ENCODE data around the gene ATF6B. TPM values are rescaled to one million over a fixed set of nuclear protein-coding genes. Genes with fewer than 3 reads are reported as not detected.

ATF6B gene
- total and polyA plus RNA-seq, 2 of the 13 experiments (the other 11 are each of a cell fraction or from before 2014, with no cell fraction given) = 18.1 to 44.0 TPM

- Histone ChIP-seq H3K4me3 (replicated peaks in 1 of 3; ENCODE audit: insufficient read depth in 1 of 3, low read depth in 2 of 3, low read length in 3 of 3) (no peak overlapping the region), H3K27ac (ENCODE audit: extremely low read length, insufficient read depth, low read length) (no peak overlapping the region), H3K4me1 (ENCODE audit: insufficient read depth, low read length) (peaks cover 52% of the 10 kb centered on the region), H3K79me2 (ENCODE audit: insufficient read depth, low read length) (no peaks in the 10 kb centered on the region), H3K27me3 (ENCODE audit: control insufficient read depth in 1 of 2, insufficient read depth in 2 of 2, low read length in 2 of 2) (peaks cover 6 to 59% of the 10 kb centered on the region in 2 experiments), H3K36me3 (replicated peaks in 1 of 2; ENCODE audit: control insufficient read depth in 1 of 2, insufficient read depth in 2 of 2, low read length in 2 of 2) (no peaks in the 10 kb centered on the region), H3K4me2 (ENCODE audit: low read depth, low read length) (no peak overlapping the region), H3K9ac (ENCODE audit: insufficient read depth, low read depth, low read length) (no peak overlapping the region), H3K9me3 (ENCODE audit: low read length) (no peaks in the 10 kb centered on the region), H4K20me1 (ENCODE audit: insufficient read depth, low read length) (no peaks in the 10 kb centered on the region), H2AFZ (ENCODE audit: low read length) (no peak overlapping the region)
- in situ Hi-C loops (cut with HindIII; ENCODE audit: extremely low pct_ligation_motif_present, low pct_unique_long_range_greater_than_20kb) = loop anchor here (25.0 kb wide), 1 partner anchor 703 kb away; no protein-coding TSS in a partner anchor
- ATAC-seq (no peak), FAIRE-seq (no peak), DNase-seq (ENCODE audit: low spot score) (no peak)
- BruUV-seq (replicated peaks) = no TSS peak
- TF ChIP-seq DRAP1 (CRISPR knock-in tag; IDR thresholded peaks at IDR 0.05) (no peak), ZNF772 (CRISPR knock-in tag; IDR thresholded peaks at IDR 0.05) (no peak), NRL (CRISPR knock-in tag; IDR thresholded peaks at IDR 0.05; ENCODE audit: borderline replicate concordance) (no peak), GLI4 (CRISPR knock-in tag; IDR thresholded peaks at IDR 0.05; ENCODE audit: borderline replicate concordance) (no peak), SRSF9 (IDR thresholded peaks at IDR 0.05; ENCODE audit: borderline replicate concordance, insufficient read depth, low read depth, low read length, poor library complexity, severe bottlenecking) (no peak), ZFP36 (IDR thresholded peaks at IDR 0.05; ENCODE audit: borderline replicate concordance, low read depth, low read length, partially characterized antibody) (no peak), ZBTB38 (CRISPR knock-in tag; IDR thresholded peaks at IDR 0.05) (no peak), CEBPZ (IDR thresholded peaks at IDR 0.05; ENCODE audit: low read length) (no peak), MTF1 (CRISPR knock-in tag; IDR thresholded peaks at IDR 0.05) (no peak), ZMAT3 (CRISPR knock-in tag; conservative IDR thresholded peaks at IDR 0.05) (no peak), REXO4 (CRISPR knock-in tag; IDR thresholded peaks at IDR 0.05; ENCODE audit: borderline replicate concordance) (no peak), MIXL1 (CRISPR knock-in tag; IDR thresholded peaks at IDR 0.05) (no peak), EEA1 (CRISPR knock-in tag; IDR thresholded peaks at IDR 0.05; ENCODE audit: borderline replicate concordance) (no peak), ISL2 (CRISPR knock-in tag; IDR thresholded peaks at IDR 0.05) (no peak), YEATS4 (CRISPR knock-in tag; IDR thresholded peaks at IDR 0.05; ENCODE audit: borderline replicate concordance) (no peak), ZNF253 (CRISPR knock-in tag; IDR thresholded peaks at IDR 0.05; ENCODE audit: borderline replicate concordance) (no peak), ATF5 (CRISPR knock-in tag; IDR thresholded peaks at IDR 0.05; ENCODE audit: low read depth) (no peak), NR1H2 (CRISPR knock-in tag; IDR thresholded peaks at IDR 0.05; ENCODE audit: borderline replicate concordance, low read depth) (no peak), SMARCC2 (IDR thresholded peaks at IDR 0.05) (no peak), KDM3A (CRISPR knock-in tag; IDR thresholded peaks at IDR 0.05; ENCODE audit: low read depth) (no peak)
- ChIA-PET POLR2A (no interaction called here), CTCF (ENCODE audit: low intra/inter-chr PET ratio, low total read pairs) (no interaction called here)
- 53% methylated on average over 2 of the region's 2 CpGs for WGBS (ENCODE audit: low lambda C conversion rate)
- intact Hi-C loops (cut with micrococcal nuclease; ENCODE audit: unreplicated experiment) = no loop called here
Observed at GRCh38 chr6:32084780-32085179, 43.3 kb downstream of the ATF6B start.

Data from HepG2 (cell line).